ENCODE data around the gene CNKSR3.

Gene CNKSR3

DNA sequence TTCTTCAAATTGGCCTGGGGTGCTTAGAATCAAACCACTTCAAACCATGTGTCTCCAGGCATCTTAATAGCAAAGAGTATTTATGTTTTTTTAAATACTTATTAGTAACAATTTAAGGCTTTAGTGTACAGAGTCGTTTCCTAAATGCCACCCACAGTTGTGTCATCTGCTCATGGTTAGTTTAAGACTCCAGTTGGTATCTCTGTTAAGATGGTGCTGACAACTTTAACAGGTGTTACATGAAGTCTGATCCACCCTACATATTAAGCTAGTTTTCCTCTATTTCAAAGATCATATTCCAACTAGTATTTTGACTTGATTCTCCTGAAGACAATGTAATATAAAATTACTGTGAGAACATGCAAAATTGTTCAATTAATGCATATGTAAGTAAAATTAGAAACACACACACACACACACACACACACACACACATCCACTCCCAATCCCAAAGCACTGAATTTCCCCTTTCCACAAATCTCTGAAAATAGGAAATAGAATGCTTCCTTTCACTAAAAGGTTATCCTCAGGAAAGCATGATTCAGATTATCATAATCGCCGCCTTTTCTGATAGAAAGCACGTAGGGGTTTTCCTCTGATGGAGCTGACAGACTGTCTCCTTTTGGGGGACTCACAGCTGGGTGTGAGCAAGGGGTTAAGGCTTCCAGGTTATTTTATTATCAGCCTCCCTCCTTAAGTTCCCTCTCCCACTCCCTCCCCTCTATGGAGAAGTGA lies 10.5 kb downstream of the CNKSR3 start:
- TF ChIP-seq POLR2AphosphoS5 (IDR thresholded peaks at IDR 0.05; ENCODE audit: low read depth, low read length) (no peak), POLR2A (IDR thresholded peaks at IDR 0.05; ENCODE audit: low read depth, low read length) (no peak), SPI1 (IDR thresholded peaks at IDR 0.05; ENCODE audit: low read depth, low read length) (no peak), PAX5 (IDR thresholded peaks at IDR 0.05; ENCODE audit: insufficient read depth, low read length, severe bottlenecking) (no peak), POU2F2 (IDR thresholded peaks at IDR 0.05; ENCODE audit: low read depth, low read length) (no peak), TAF1 (IDR thresholded peaks at IDR 0.05; ENCODE audit: low read depth, low read length) (no peak)
- no peak for DNase-seq (ENCODE audit: insufficient read length, low spot score)
- FAIRE-seq, result no peak

DNA sequence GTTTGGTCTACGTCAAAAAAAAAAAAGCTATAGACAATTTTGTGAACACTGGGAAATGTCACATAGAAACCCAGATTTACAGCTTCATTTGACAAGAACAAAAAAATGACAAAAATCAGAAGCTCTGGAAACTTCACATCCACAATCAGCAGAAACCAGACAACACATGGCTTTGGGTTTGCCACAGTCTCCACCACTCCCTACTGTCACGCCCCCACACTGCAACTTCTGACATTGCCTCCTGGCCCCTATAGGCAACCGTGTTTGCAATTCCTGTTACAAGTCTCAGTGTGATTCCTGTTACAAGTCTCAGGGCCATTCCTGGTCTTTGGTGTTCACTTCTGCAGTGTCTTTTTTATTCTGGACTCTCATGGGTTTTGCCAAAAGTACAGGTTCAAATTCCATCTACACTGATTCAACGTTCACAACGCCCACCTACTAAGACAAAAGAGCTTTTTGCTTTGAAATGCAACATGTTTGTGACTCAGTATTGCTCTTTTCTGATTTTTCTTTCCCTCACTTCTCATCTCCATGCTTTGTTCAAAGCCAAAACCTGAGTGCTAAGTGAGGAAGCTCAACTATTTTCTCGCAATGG lies 12.0 kb downstream of the CNKSR3 start:
- TF ChIP-seq TAF1 (IDR thresholded peaks at IDR 0.05; ENCODE audit: low read depth, low read length) (no peak), POLR2AphosphoS5 (IDR thresholded peaks at IDR 0.05; ENCODE audit: low read depth, low read length) (no peak), PAX5 (IDR thresholded peaks at IDR 0.05; ENCODE audit: insufficient read depth, low read length, severe bottlenecking) (no peak), POU2F2 (IDR thresholded peaks at IDR 0.05; ENCODE audit: low read depth, low read length) (no peak), POLR2A (IDR thresholded peaks at IDR 0.05; ENCODE audit: low read depth, low read length) (no peak), SPI1 (IDR thresholded peaks at IDR 0.05; ENCODE audit: low read depth, low read length) (no peak)
- DNase-seq (ENCODE audit: insufficient read length, low spot score) (no peak), FAIRE-seq (no peak)

DNA sequence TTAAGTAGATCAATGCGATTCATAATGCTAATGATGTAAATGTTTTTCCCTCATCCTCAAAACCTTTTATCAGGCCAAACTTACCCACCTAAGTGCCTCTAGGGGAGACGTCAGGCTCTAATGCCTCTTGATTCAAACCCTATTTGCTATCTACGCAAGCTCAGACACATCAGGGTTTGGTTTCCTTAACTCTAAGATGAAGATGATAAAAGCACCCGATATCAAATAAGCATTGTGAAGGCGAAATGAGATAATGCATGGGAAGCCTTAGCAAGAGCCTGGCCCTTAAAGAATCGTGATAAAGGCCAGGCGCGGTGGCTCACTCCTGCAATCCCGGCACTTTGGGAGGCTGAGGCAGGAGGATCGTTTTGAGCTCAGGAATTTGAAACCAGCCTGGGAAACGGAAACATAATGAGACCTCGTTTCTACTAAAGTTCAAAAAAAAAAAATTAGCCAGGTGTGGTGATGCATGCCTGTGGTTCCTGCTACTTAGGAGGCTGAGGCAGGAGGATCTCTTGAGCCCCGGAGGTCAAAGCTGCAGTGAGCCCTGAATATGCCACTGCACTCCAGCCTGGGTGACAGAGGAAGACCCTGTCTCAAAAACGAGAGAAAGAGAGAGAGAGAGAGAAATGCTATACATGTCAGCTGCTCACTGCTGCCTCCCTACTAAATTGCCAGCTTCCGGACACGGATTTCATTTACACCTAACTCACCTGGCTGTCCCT lies 13.5 kb downstream of the CNKSR3 start:
- DNase-seq (ENCODE audit: insufficient read length, low spot score), result no peak
- no peak for FAIRE-seq
- TF ChIP-seq POU2F2 (IDR thresholded peaks at IDR 0.05; ENCODE audit: low read depth, low read length) (no peak), POLR2A (IDR thresholded peaks at IDR 0.05; ENCODE audit: low read depth, low read length) (no peak), PAX5 (IDR thresholded peaks at IDR 0.05; ENCODE audit: insufficient read depth, low read length, severe bottlenecking) (no peak), TAF1 (IDR thresholded peaks at IDR 0.05; ENCODE audit: low read depth, low read length) (no peak), SPI1 (IDR thresholded peaks at IDR 0.05; ENCODE audit: low read depth, low read length) (no peak), POLR2AphosphoS5 (IDR thresholded peaks at IDR 0.05; ENCODE audit: low read depth, low read length) (no peak)

DNA sequence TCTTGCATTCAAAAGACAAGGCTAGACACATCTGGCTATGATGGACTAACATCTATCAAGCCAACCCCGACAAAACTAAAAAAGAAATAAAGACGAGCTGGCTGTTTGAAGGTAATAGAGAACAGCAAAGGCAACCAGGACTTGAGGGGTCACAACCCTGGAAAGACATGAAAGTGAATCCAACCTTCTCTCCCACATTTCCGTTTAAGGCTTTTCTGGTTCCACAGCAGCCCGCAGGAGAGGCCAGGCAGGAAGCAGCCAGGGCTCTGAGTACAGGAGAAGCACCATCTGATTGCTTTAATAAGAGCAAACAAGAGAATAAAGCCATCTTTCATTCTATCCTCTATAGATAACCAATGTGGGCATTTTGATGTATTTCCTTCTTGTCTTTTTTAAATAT lies 14.3 kb downstream of the CNKSR3 start:
- no peak for DNase-seq (ENCODE audit: insufficient read length, low spot score)
- FAIRE-seq, result no peak
- TF ChIP-seq TAF1 (IDR thresholded peaks at IDR 0.05; ENCODE audit: low read depth, low read length) (no peak), POU2F2 (IDR thresholded peaks at IDR 0.05; ENCODE audit: low read depth, low read length) (no peak), SPI1 (IDR thresholded peaks at IDR 0.05; ENCODE audit: low read depth, low read length) (no peak), POLR2AphosphoS5 (IDR thresholded peaks at IDR 0.05; ENCODE audit: low read depth, low read length) (no peak), POLR2A (IDR thresholded peaks at IDR 0.05; ENCODE audit: low read depth, low read length) (no peak), PAX5 (IDR thresholded peaks at IDR 0.05; ENCODE audit: insufficient read depth, low read length, severe bottlenecking) (no peak)

DNA sequence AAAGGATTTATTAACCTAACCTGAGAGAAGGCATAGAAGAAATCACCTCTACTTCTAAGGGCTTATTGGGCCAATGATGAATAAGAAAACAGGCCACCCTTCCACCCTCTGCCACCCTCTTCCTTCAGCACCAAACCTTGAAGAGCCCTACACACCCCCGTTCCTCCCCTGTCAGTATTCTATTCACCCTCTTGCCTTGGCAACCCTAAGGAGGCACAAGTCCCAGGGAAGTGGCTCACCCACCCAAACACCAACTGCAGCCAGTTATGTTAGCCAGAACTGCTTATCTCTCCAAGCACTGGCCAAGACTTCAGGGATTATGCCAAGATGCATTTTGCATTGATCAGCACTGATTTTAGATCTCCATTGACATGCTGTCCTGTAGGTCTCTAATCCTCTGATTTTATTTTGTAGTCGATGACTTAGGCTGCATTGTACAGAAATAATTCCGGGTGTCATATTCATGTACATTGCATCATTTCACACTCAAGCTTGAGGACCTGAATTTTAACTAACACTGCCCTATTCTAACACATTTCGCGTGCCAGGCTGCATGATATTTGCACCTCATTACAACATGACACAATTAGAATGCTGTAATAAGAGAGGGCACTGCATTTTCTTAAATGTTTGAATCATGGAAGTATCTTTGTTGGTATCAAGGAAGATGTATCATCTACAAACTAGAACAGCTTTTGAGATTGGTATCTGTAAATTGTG lies 15.7 kb downstream of the CNKSR3 start:
- DNase-seq (ENCODE audit: insufficient read length, low spot score) (no peak), FAIRE-seq (no peak)
- no peak for TF ChIP-seq SPI1 (IDR thresholded peaks at IDR 0.05; ENCODE audit: low read depth, low read length)
- TF ChIP-seq POLR2AphosphoS5 (IDR thresholded peaks at IDR 0.05; ENCODE audit: low read depth, low read length), result no peak
- no peak for TF ChIP-seq PAX5 (IDR thresholded peaks at IDR 0.05; ENCODE audit: insufficient read depth, low read length, severe bottlenecking)
- TF ChIP-seq TAF1 (IDR thresholded peaks at IDR 0.05; ENCODE audit: low read depth, low read length), result no peak
- no peak for TF ChIP-seq POLR2A (IDR thresholded peaks at IDR 0.05; ENCODE audit: low read depth, low read length)
- TF ChIP-seq POU2F2 (IDR thresholded peaks at IDR 0.05; ENCODE audit: low read depth, low read length), result no peak

DNA sequence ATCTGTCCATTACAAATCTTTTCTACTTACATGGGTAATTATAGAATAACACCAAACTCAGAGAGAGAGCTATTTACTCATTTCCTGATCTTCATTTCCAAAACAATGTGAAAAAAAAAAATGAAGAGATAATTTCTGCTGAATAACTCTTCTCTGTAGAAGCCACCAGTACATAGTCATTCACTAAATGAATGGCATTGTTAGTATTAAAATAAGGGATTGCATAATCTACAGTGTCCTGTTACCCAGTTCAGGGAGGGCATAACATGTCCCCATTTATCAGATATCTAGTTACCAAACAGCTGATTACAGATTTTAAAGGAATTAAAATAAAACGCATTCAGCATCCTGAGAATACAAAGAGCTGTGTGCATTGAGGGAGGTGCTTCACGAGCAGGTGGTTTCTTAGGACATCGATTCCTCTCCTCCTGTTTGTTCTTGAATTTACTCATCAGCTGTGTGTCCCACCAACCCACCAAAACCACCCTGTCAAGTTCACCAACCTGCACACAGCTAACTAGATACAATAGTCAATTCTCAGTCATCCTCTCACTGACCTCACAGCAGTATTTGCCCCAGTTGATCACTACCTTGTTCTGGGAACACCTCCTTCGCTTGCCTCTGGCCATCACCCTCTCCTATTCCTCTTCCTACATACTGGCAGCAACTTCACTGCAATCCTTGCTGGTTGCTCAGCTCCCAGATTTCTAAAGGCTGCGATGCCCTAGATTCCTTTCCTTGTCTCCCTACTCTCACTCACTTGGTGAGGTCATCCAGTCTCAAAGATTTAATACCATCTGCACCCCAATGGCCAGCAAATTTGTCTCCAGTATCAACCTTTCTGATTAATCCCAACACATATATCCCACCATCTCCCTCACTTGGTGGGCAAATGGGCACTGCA lies 18.7 kb downstream of the CNKSR3 start:
- no peak for DNase-seq (ENCODE audit: insufficient read length, low spot score)
- TF ChIP-seq SPI1 (IDR thresholded peaks at IDR 0.05; ENCODE audit: low read depth, low read length) (no peak), POLR2AphosphoS5 (IDR thresholded peaks at IDR 0.05; ENCODE audit: low read depth, low read length) (no peak), POU2F2 (IDR thresholded peaks at IDR 0.05; ENCODE audit: low read depth, low read length) (no peak), POLR2A (IDR thresholded peaks at IDR 0.05; ENCODE audit: low read depth, low read length) (no peak), TAF1 (IDR thresholded peaks at IDR 0.05; ENCODE audit: low read depth, low read length) (no peak), PAX5 (IDR thresholded peaks at IDR 0.05; ENCODE audit: insufficient read depth, low read length, severe bottlenecking) (no peak)
- no peak for FAIRE-seq

DNA sequence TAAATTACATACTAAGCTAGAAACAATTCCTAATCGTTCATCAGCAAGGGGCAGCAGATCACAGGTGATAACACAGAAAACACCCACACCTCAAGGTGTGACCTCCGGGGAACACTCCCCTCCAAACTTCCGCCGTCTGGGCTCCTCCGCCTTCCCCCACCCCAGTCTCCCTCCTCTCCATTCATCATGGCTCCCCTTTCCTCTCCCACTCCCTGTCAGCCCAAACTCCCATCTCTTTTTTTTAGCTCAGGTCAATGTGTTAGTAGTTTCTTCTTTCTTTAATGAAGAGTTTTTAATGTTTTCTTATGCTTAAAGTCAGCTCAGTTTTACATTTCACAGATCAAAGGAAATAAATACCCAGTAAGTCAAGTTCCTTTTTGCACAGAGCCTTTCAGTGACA lies 20.7 kb downstream of the CNKSR3 start:
- TF ChIP-seq POLR2A (IDR thresholded peaks at IDR 0.05; ENCODE audit: low read depth, low read length), result no peak
- TF ChIP-seq POU2F2 (IDR thresholded peaks at IDR 0.05; ENCODE audit: low read depth, low read length), result no peak
- TF ChIP-seq PAX5 (IDR thresholded peaks at IDR 0.05; ENCODE audit: insufficient read depth, low read length, severe bottlenecking), result no peak
- TF ChIP-seq POLR2AphosphoS5 (IDR thresholded peaks at IDR 0.05; ENCODE audit: low read depth, low read length), result no peak
- TF ChIP-seq TAF1 (IDR thresholded peaks at IDR 0.05; ENCODE audit: low read depth, low read length), result no peak
- TF ChIP-seq SPI1 (IDR thresholded peaks at IDR 0.05; ENCODE audit: low read depth, low read length), result no peak
- DNase-seq (ENCODE audit: insufficient read length, low spot score) (no peak), FAIRE-seq (no peak)

DNA sequence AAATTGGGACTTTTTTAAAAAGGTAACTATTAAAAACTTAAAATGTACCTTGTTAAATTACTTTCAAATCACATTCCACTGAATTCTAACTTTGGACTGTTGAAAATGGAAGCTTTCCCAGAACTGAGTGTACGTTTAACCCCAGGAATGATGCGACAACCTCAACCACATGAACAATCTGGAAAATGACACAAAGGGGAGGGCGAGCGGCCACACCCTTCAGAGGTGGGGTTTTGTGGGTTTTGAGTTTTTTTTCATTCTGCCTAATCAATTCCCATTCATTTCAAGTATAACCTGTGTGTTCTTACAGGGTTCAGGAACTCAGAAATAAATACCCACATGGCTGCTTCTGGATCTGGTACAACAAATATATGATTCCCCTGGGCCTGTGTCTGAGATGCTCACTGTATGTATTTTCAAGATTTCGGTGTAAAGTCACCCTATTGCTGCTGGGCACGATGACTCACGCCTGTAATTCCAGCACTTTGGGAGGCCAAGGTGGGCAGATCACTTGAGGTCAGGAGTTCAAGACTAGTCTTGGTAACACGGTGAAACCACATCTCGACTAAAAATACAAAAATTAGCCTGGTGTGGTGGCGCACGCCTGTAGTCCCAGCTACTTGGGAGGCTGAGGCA lies 21.6 kb downstream of the CNKSR3 start:
- FAIRE-seq, result no peak
- no peak for DNase-seq (ENCODE audit: insufficient read length, low spot score)
- TF ChIP-seq POU2F2 (IDR thresholded peaks at IDR 0.05; ENCODE audit: low read depth, low read length) (no peak), TAF1 (IDR thresholded peaks at IDR 0.05; ENCODE audit: low read depth, low read length) (no peak), POLR2A (IDR thresholded peaks at IDR 0.05; ENCODE audit: low read depth, low read length) (no peak), SPI1 (IDR thresholded peaks at IDR 0.05; ENCODE audit: low read depth, low read length) (no peak), PAX5 (IDR thresholded peaks at IDR 0.05; ENCODE audit: insufficient read depth, low read length, severe bottlenecking) (no peak)

All from GM12891 (cell line).